Endothelial cell of umbilical vein (primary cell): Measurements from ENCODE around the gene SMC3. TPM values are rescaled to one million over a fixed set of nuclear protein-coding genes. Genes with fewer than 3 reads are reported as not detected.

Experiments used
- BruUV-seq: library from RNA; stranded (reverse); fragments of 400-500 nt; replicated peaks from 2 replicates; lab custom pipeline; 2021; lab: Mats Ljungman, UMichigan
- CTCF ChIA-PET: fragments of 300-600, 350-600 bp; sonication (Branson Sonifier 250); formaldehyde crosslinking; loops from one replicate; lab custom pipeline; 2021; ENCODE audit warnings: antibody characterized with exemption, inconsistent platforms; lab: Charles Lee
- POLR2A ChIA-PET: fragments of 300-600, 350-600 bp; sonication (Branson Sonifier 250); formaldehyde crosslinking; loops from one replicate; lab custom pipeline; 2021; ENCODE audit warnings: antibody characterized with exemption, inconsistent platforms; lab: Charles Lee
- DNase-seq: peaks from one replicate; pipeline ENCODE4 v3.0.0-alpha.2; 2011; ENCODE audit warnings: low read depth, low spot score
- FAIRE-seq: peaks from 2 replicates; lab custom pipeline; 2011; peaks lifted over from hg19 to GRCh38; lab: Jason Lieb, UNC
- H2AFZ ChIP-seq: 2 replicates; pipeline ENCODE4 v1.6.0; 2012; ENCODE audit warnings: low read depth, low read length, control low read depth, inconsistent platforms
- H3K27ac ChIP-seq: 2 replicates; pipeline ENCODE4 v1.5.1; 2011; ENCODE audit warnings: low read depth, mild to moderate bottlenecking, control low read depth, low read length, moderate library complexity; ENCODE audit not compliant: insufficient read depth
- H3K27me3 ChIP-seq, 2 experiments: 2 replicates each; pipeline versions ENCODE4 v1.6.0 to v1.6.1; 2011; ENCODE audit warnings: low read length in 2 of 2, mixed read lengths in 1 of 2; ENCODE audit not compliant: control insufficient read depth in 2 of 2, insufficient read depth in 2 of 2
- H3K36me3 ChIP-seq, 2 experiments: 2 replicates in 1 of 2; 3 replicates in 1 of 2; pipeline ENCODE4 v1.5.1; 2011; ENCODE audit warnings: low read length in 2 of 2, mild to moderate bottlenecking in 1 of 2, moderate library complexity in 1 of 2; ENCODE audit not compliant: control insufficient read depth in 2 of 2, insufficient read depth in 2 of 2; ENCODE audit errors: extremely low read depth in 1 of 2
- H3K4me1 ChIP-seq: 3 replicates; pipeline ENCODE4 v1.5.1; 2011; ENCODE audit warnings: mild to moderate bottlenecking, low read length; ENCODE audit not compliant: control insufficient read depth, insufficient read depth; ENCODE audit errors: extremely low read depth
- H3K4me2 ChIP-seq: 2 replicates; pipeline ENCODE4 v1.6.1; 2011; ENCODE audit warnings: low read length, control low read depth, mixed read lengths; ENCODE audit not compliant: insufficient read depth
- H3K4me3 ChIP-seq, 3 experiments: fragments of 200-600 bp in 1 of 3; sonication (generic), shearing (Covaris generic) in 1 of 3; replicated peaks in 1 of 3; 2 replicates each; pipeline ENCODE4 v1.5.1; 2011 to 2016; ENCODE audit warnings: control low read depth in 3 of 3, low read length in 3 of 3, mild to moderate bottlenecking in 2 of 3, inconsistent platforms in 1 of 3, low read depth in 1 of 3, moderate library complexity in 1 of 3; ENCODE audit not compliant: insufficient read depth in 1 of 3
- H3K79me2 ChIP-seq: 2 replicates; pipeline ENCODE4 v1.6.0; 2012; ENCODE audit warnings: low read length, inconsistent platforms; ENCODE audit not compliant: control insufficient read depth, insufficient read depth
- H3K9ac ChIP-seq: replicated peaks from 2 replicates; pipeline ENCODE3; 2011; ENCODE audit warnings: low read length, control low read depth; ENCODE audit not compliant: insufficient read depth; ENCODE audit errors: extremely low read depth
- H3K9me1 ChIP-seq: replicated peaks from 3 replicates; pipeline ENCODE4 v1.6.0; 2011; ENCODE audit warnings: mild to moderate bottlenecking, low read length; ENCODE audit not compliant: control insufficient read depth, insufficient read depth; ENCODE audit errors: extremely low read depth
- H3K9me3 ChIP-seq: replicated peaks from 2 replicates; pipeline ENCODE4 v1.5.1; 2012; ENCODE audit warnings: low read length, inconsistent platforms; ENCODE audit not compliant: control insufficient read depth, insufficient read depth
- H4K20me1 ChIP-seq: replicated peaks from 2 replicates; pipeline ENCODE3; 2011; ENCODE audit warnings: mild to moderate bottlenecking, low read length; ENCODE audit not compliant: control insufficient read depth, insufficient read depth; ENCODE audit errors: extremely low read depth
- EZH2 ChIP-seq: IDR thresholded peaks from 2 replicates; pipeline ENCODE4 v1.6.1; 2012; ENCODE audit warnings: borderline replicate concordance, low read depth, mild to moderate bottlenecking, moderate library complexity, low read length, inconsistent platforms; ENCODE audit not compliant: severe bottlenecking
- FOS ChIP-seq: IDR thresholded peaks from 2 replicates; pipeline ENCODE4 v1.6.1; 2011; ENCODE audit warnings: mild to moderate bottlenecking, low read length, moderate library complexity, borderline replicate concordance; ENCODE audit not compliant: insufficient read depth
- GATA2 ChIP-seq: IDR thresholded peaks from 2 replicates; pipeline ENCODE4 v1.7.0; 2011; ENCODE audit warnings: low read depth, mild to moderate bottlenecking, moderate library complexity, mixed read lengths, low read length; ENCODE audit not compliant: insufficient read length, insufficient read depth
- JUN ChIP-seq: IDR thresholded peaks from 2 replicates; pipeline ENCODE4 v1.6.1; 2011; ENCODE audit warnings: borderline replicate concordance, low read depth; ENCODE audit not compliant: insufficient read length, insufficient read depth
- MYC ChIP-seq: IDR thresholded peaks from one replicate; pipeline ENCODE4 v1.6.1; 2011; ENCODE audit warnings: mild to moderate bottlenecking, low read depth, low read length
- POLR2A ChIP-seq: IDR thresholded peaks from 2 replicates; pipeline ENCODE4 v1.6.1; 2012; ENCODE audit warnings: low read depth, mild to moderate bottlenecking, control low read depth, low read length
- POLR2AphosphoS5 ChIP-seq: IDR thresholded peaks from 2 replicates; pipeline ENCODE4 v1.6.1; 2012; ENCODE audit warnings: low read depth, mild to moderate bottlenecking, control low read depth, low read length, moderate library complexity; ENCODE audit not compliant: insufficient read depth
- dilution Hi-C: fragments of 300-500 bp; cut with MboI; formaldehyde crosslinking; loops from one replicate; pipeline ENCODE4 v1.15.0; 2019; ENCODE audit warnings: low sequenced_read_pairs; ENCODE audit not compliant: extremely low pct_ligation_motif_present
- intact Hi-C: fragments of 100-400 bp; cut with micrococcal nuclease; formaldehyde crosslinking; loops from one replicate; pipeline ENCODE4 v1.10.0; 2022
- polyA plus RNA-seq, 4 experiments: library from polyadenylated mRNA; depleted of rRNA in 3 of 4; stranded (reverse) in 3 of 4; unstranded in 1 of 4; fragments of >200 nt; gene quantifications; 2 replicates each; pipeline versions ENCODE4 v1.2.1 to v1.2.3, GENCODE V29; 2011 to 2012; ENCODE audit warnings: missing spikeins in 1 of 4
- total RNA-seq: library from RNA; stranded (reverse); gene quantifications from 2 replicates; pipeline ENCODE4 v1.2.3, GENCODE V29; 2021
- TF ChIP-seq, protein P1 (sequence below): IDR thresholded peaks from 2 replicates; pipeline ENCODE4 v1.6.1; 2011; ENCODE audit not compliant: insufficient read depth, insufficient read length
- TF ChIP-seq, protein P2 (sequence below), 2 donors: IDR thresholded peaks; 1 replicate in 1 of 2; 2 replicates in 1 of 2; pipeline ENCODE4 v1.5.1; 2011; ENCODE audit warnings: low read length in 2 of 2, mild to moderate bottlenecking in 2 of 2, moderate library complexity in 2 of 2, control low read depth in 1 of 2, inconsistent platforms in 1 of 2, low read depth in 1 of 2; ENCODE audit not compliant: insufficient read depth in 1 of 2; ENCODE audit errors: extremely low read depth in 1 of 2

SMC3 gene
- total and polyA plus RNA-seq, 2 donors (not counting 3 experiments of a cell fraction or from before 2014, with no cell fraction given), result 5.5 to 44.2 TPM

DNA sequence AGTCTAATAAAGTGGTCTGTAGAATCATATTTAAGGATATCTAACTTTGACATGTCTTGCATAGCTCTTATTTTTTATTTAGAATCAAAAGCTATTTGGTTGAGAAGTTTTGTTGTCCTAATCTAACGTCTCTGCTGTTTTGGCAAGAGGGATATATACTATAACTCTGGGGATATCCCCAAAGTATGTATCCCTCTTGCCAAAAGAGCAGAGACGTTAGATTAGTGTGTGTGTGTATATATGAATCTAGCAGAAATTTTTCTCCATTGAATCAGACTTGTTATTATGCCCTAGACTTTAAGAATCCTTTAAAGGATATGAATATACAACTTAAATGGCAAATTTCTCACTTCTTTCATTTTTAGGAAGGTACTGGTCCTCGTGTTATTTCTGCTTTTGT, 9.6 kb downstream of the SMC3 start:
- no peak for FAIRE-seq
- Histone ChIP-seq H3K4me1 (peaks cover 10% of the 10 kb centered on the region), H3K9ac (no peak overlapping the region), H3K4me3 (no peak overlapping the region), H3K36me3 (peaks cover 8 to 25% of the 10 kb centered on the region in 2 experiments), H3K27ac (no peak overlapping the region), H3K4me2 (no peak overlapping the region), H3K9me3 (no peaks in the 10 kb centered on the region), H4K20me1 (no peaks in the 10 kb centered on the region), H3K9me1 (peaks cover 2% of the 10 kb centered on the region), H3K27me3 (no peaks in the 10 kb centered on the region), H2AFZ (no peak overlapping the region), H3K79me2 (peaks cover 41% of the 10 kb centered on the region)
- CTCF ChIA-PET, result interaction anchor here (1.1 kb wide), 1 partner anchor 20 kb away, joined by 3 read pairs; no protein-coding TSS in a partner anchor
- POLR2A ChIA-PET, result no interaction called here
- TF ChIP-seq GATA2 (no peak), EZH2 (no peak), FOS (no peak), POLR2AphosphoS5 (no peak), MYC (no peak), JUN (no peak), POLR2A (no peak)
- TF ChIP-seq, protein P1, sequence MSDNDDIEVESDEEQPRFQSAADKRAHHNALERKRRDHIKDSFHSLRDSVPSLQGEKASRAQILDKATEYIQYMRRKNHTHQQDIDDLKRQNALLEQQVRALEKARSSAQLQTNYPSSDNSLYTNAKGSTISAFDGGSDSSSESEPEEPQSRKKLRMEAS, result no peak
- TF ChIP-seq, protein P2, sequence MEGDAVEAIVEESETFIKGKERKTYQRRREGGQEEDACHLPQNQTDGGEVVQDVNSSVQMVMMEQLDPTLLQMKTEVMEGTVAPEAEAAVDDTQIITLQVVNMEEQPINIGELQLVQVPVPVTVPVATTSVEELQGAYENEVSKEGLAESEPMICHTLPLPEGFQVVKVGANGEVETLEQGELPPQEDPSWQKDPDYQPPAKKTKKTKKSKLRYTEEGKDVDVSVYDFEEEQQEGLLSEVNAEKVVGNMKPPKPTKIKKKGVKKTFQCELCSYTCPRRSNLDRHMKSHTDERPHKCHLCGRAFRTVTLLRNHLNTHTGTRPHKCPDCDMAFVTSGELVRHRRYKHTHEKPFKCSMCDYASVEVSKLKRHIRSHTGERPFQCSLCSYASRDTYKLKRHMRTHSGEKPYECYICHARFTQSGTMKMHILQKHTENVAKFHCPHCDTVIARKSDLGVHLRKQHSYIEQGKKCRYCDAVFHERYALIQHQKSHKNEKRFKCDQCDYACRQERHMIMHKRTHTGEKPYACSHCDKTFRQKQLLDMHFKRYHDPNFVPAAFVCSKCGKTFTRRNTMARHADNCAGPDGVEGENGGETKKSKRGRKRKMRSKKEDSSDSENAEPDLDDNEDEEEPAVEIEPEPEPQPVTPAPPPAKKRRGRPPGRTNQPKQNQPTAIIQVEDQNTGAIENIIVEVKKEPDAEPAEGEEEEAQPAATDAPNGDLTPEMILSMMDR (IDR thresholded peaks at IDR 0.05; ENCODE audit: extremely low read depth in 1 of 2, insufficient read depth in 1 of 2, low read depth in 1 of 2, low read length in 2 of 2), result no peak
- dilution Hi-C loops (no loop called here), intact Hi-C loops (no loop called here)
- DNase-seq, result no peak
- no TSS peak for BruUV-seq
